Measurements from ENCODE around the gene MUC2.

Gene MUC2

GRCh38 chr11:1072116-1072820 is 2.4 kb upstream of the MUC2 start:
- no peaks in the 10 kb centered on the region for H3K36me3 Mint-ChIP-seq
- no peaks in the 10 kb centered on the region for H3K9me3 Mint-ChIP-seq
- peaks cover 2% of the 10 kb centered on the region for H3K27me3 Mint-ChIP-seq
- no peak overlapping the region for H3K27ac Mint-ChIP-seq
- H3K4me1 Mint-ChIP-seq: no peaks in the 10 kb centered on the region
- H3K4me3 Mint-ChIP-seq: no peak overlapping the region

DNA sequence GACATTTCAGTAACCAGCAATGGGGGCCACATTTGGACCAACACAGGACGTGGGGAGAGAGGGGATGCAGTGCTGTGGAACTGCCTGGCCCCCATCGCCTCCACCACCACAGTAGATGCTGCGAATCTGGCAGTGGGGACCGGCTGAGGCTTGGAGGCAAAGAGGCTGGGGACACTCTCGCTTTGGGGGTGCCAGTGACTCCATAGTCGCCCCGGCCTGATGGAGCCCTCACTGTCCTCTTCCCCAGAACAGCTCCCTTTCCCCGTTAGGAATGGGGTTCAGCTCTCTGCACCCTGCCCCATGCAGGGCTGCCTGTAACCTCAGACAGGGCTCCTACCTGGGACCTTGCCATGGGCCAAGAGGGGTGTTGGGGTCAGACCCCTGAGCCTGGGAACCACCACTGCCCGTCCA is 1.8 kb upstream of the MUC2 start:
- Mint-ChIP-seq H3K4me3 (no peak overlapping the region), H3K9me3 (no peaks in the 10 kb centered on the region), H3K27ac (no peak overlapping the region), H3K4me1 (no peaks in the 10 kb centered on the region), H3K36me3 (no peaks in the 10 kb centered on the region), H3K27me3 (peaks cover 2% of the 10 kb centered on the region)

GRCh38 chr11:1073261-1073724 is 1.4 kb upstream of the MUC2 start:
- Mint-ChIP-seq H3K4me3 (no peak overlapping the region), H3K9me3 (no peaks in the 10 kb centered on the region), H3K27ac (no peak overlapping the region), H3K27me3 (peaks cover 2% of the 10 kb centered on the region), H3K36me3 (no peaks in the 10 kb centered on the region), H3K4me1 (no peaks in the 10 kb centered on the region)

DNA sequence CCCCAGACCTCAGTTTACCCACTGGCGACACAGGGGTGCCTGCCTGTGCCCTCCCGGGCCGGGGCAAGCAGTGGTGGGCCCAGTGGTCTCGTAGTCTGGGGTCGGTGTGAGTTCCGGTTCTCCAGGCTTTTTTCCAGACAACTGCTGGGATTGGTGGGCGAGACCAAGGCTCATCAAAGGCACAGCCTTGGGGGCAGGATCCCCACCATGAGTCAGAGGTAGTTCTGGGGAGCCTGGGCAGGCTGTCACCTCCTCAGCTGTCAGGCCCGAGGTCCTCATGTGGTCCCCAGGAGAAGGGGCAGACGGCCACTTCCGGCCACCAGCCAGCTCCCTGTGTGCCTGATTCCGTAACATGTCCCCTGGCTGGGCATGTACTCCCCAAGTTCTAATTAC is 827 bp upstream of the MUC2 start:
- H3K36me3 Mint-ChIP-seq: no peaks in the 10 kb centered on the region
- H3K4me1 Mint-ChIP-seq: no peaks in the 10 kb centered on the region
- no peaks in the 10 kb centered on the region for H3K9me3 Mint-ChIP-seq
- H3K27me3 Mint-ChIP-seq: peaks cover 2% of the 10 kb centered on the region
- no peak overlapping the region for H3K27ac Mint-ChIP-seq
- H3K4me3 Mint-ChIP-seq: no peak overlapping the region

DNA sequence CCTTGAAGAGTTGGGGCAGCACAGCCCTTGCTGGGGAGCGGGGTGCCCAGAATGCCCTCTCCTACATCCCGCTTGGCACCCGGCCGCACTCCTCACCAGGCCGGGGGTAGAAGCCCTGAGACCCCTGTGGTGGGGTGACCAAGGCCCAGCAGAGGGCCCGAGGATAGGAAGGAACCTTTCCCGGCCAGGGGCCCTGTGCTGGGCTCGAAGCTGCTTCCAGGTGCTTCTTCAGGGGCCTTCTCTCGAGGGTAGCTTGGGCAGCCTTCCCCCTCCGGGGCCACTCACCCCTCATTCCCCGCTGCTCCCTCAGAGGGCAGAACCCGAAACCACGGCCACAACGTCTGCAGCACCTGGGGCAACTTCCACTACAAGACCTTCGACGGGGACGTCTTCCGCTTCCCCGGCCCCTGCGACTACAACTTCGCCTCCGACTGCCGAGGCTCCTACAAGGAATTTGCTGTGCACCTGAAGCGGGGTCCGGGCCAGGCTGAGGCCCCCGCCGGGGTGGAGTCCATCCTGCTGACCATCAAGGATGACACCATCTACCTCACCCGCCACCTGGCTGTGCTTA is 752 bp downstream of the MUC2 start:
- no peaks in the 10 kb centered on the region for H3K9me3 Mint-ChIP-seq
- H3K4me3 Mint-ChIP-seq: no peak overlapping the region
- no peaks in the 10 kb centered on the region for H3K4me1 Mint-ChIP-seq
- H3K36me3 Mint-ChIP-seq: no peaks in the 10 kb centered on the region
- H3K27ac Mint-ChIP-seq: no peak overlapping the region
- H3K27me3 Mint-ChIP-seq: peaks cover 2% of the 10 kb centered on the region

DNA sequence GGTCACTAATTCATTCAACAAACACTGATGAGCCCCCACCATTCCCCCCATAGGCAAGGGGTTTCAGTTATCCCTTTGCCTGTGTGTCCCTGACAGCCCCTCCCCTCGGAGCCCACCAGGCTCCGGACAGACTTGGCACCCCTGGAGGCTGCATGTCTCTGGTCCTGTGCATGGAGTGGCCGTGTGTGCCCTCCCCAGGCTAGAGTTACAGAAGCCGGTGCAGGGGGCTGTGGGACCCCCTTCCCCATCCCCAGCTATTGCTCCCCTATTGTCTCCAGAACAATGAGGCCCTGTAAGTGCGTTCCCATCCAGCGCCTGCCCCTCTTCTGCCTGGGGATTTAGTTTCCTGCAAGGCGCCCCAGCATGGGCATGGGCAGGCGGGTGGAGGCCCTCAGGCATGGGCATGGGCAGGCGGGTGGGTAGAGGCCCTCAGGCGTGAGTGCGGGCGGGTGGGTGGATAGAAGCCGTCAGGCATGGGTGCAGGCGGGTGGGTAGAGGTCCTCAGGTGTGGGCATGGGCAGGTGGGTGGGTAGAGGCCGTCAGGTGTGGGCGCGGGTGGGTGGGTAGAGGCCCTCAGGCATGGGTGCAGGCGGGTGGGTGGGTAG is 1.5 kb downstream of the MUC2 start:
- H3K27me3 Mint-ChIP-seq: peaks cover 2% of the 10 kb centered on the region
- H3K9me3 Mint-ChIP-seq: no peaks in the 10 kb centered on the region
- no peak overlapping the region for H3K27ac Mint-ChIP-seq
- no peaks in the 10 kb centered on the region for H3K4me1 Mint-ChIP-seq
- no peak overlapping the region for H3K4me3 Mint-ChIP-seq
- no peaks in the 10 kb centered on the region for H3K36me3 Mint-ChIP-seq

- no peaks in the 10 kb centered on the region for H3K27me3 Mint-ChIP-seq
- H3K27ac Mint-ChIP-seq: no peak overlapping the region
- no peaks in the 10 kb centered on the region for H3K4me1 Mint-ChIP-seq
- H3K9me3 Mint-ChIP-seq: no peaks in the 10 kb centered on the region
- H3K36me3 Mint-ChIP-seq: no peaks in the 10 kb centered on the region
- no peak overlapping the region for H3K4me3 Mint-ChIP-seq
Measured at GRCh38 chr11:1077033-1077416, 2.4 kb downstream of the MUC2 start.

GRCh38 chr11:1077417-1078119 is 2.9 kb downstream of the MUC2 start:
- H3K9me3 Mint-ChIP-seq: no peaks in the 10 kb centered on the region
- H3K36me3 Mint-ChIP-seq: no peaks in the 10 kb centered on the region
- H3K27ac Mint-ChIP-seq: no peak overlapping the region
- H3K4me3 Mint-ChIP-seq: no peak overlapping the region
- no peaks in the 10 kb centered on the region for H3K4me1 Mint-ChIP-seq
- no peaks in the 10 kb centered on the region for H3K27me3 Mint-ChIP-seq

DNA sequence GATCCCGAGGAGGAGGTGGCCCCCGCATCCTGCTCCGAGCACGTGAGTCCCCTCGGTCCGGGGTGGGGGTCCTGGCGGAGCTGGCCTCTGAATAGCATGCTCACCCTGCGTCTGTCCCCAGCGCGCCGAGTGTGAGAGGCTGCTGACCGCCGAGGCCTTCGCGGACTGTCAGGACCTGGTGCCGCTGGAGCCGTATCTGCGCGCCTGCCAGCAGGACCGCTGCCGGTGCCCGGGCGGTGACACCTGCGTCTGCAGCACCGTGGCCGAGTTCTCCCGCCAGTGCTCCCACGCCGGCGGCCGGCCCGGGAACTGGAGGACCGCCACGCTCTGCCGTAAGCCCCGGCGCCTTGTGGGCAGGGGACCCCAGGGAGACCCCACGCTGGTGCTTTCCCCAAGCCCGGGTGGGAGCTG is 3.5 kb downstream of the MUC2 start:
- H3K9me3 Mint-ChIP-seq: no peaks in the 10 kb centered on the region
- no peak overlapping the region for H3K27ac Mint-ChIP-seq
- H3K4me1 Mint-ChIP-seq: no peaks in the 10 kb centered on the region
- no peaks in the 10 kb centered on the region for H3K27me3 Mint-ChIP-seq
- H3K36me3 Mint-ChIP-seq: no peaks in the 10 kb centered on the region
- no peak overlapping the region for H3K4me3 Mint-ChIP-seq

GRCh38 chr11:1081601-1082311 is 7.1 kb downstream of the MUC2 start:
- Mint-ChIP-seq H3K27me3 (no peaks in the 10 kb centered on the region), H3K4me1 (no peaks in the 10 kb centered on the region), H3K27ac (no peak overlapping the region), H3K9me3 (no peaks in the 10 kb centered on the region), H3K4me3 (no peak overlapping the region), H3K36me3 (no peaks in the 10 kb centered on the region)

DNA sequence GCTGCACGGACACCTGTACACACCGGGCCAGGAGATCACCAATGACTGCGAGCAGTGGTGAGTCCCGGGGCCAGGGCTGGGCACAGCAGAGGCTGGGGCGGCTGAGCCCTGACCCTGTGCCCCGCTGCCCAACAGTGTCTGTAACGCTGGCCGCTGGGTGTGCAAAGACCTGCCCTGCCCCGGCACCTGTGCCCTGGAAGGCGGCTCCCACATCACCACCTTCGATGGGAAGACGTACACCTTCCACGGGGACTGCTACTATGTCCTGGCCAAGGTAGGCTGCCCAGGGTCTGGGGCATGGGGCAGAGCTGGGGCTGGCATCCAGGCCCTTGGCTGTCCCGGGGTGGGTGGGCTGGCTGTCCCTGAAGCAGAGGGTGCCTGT is 7.7 kb downstream of the MUC2 start:
- Mint-ChIP-seq H3K36me3 (no peaks in the 10 kb centered on the region), H3K4me1 (no peaks in the 10 kb centered on the region), H3K27me3 (no peaks in the 10 kb centered on the region), H3K27ac (no peak overlapping the region), H3K4me3 (no peak overlapping the region), H3K9me3 (no peaks in the 10 kb centered on the region)

- Mint-ChIP-seq H3K9me3 (no peaks in the 10 kb centered on the region), H3K27me3 (no peaks in the 10 kb centered on the region), H3K36me3 (no peaks in the 10 kb centered on the region), H3K4me3 (no peak overlapping the region), H3K27ac (no peak overlapping the region), H3K4me1 (no peaks in the 10 kb centered on the region)
Measured at GRCh38 chr11:1082728-1083620, 8.3 kb downstream of the MUC2 start.

DNA sequence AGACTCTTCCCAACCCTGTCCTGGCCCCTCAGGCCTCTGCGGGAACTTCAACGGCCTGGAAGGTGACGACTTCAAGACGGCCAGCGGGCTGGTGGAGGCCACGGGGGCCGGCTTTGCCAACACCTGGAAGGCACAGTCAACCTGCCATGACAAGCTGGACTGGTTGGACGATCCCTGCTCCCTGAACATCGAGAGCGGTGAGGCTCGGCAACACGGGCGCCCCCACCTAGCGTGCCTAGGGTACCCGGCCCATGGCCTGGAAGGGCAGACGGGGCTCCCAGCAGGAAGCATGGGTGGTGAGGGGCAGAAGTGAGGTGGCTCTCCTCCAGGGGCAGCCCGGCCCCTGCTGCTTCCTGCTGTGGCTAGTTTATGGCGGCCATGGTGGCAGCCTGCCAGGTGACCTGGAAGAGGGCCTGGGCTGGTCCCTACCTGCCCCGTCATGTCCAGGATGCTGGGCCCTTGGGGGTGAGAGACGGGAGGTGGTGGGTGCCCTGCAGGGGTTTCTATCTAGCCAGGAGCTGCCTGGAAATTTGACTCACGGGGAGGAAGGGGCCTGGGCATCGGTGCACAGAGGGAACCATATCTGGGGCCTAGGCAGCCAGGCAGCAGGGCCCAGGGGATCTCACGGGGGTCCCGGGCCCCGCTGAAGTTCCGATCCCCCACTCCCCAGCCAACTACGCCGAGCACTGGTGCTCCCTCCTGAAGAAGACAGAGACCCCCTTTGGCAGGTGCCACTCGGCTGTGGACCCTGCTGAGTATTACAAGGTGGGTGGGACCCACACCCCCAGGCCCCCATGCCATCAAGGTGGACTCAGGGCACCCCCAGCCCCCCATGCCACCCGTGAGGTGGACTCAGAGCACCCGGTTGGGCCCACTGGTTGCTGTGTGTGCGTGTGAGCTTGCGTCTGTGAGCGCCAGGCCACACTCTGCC is 9.2 kb downstream of the MUC2 start:
- Mint-ChIP-seq H3K36me3 (no peaks in the 10 kb centered on the region), H3K9me3 (no peaks in the 10 kb centered on the region), H3K27me3 (no peaks in the 10 kb centered on the region), H3K4me3 (no peak overlapping the region), H3K4me1 (no peaks in the 10 kb centered on the region), H3K27ac (no peak overlapping the region)
